Stimulated activated CD4-positive, alpha-beta T cell treated with anti-CD3 and anti-CD28 coated beads, TNF-alpha, amount 100 ng/mL, for 4 hours (primary cell): ENCODE results near the gene SLC4A8.

ENCODE experiments used
- DNase-seq, 3 experiments: peaks; one replicate each; pipeline ENCODE4 v3.0.0-alpha.2; 2020; ENCODE audit warnings: low read depth in 3 of 3

The SLC4A8 gene

GRCh38 chr12:51525518-51525917 is 100.9 kb downstream of the SLC4A8 start:
- no peak for DNase-seq

- DNase-seq = no peak
Measured at GRCh38 chr12:51527966-51528365, 103.3 kb downstream of the SLC4A8 start.

- DNase-seq = no peak
Measured at GRCh38 chr12:51528852-51529650, 104.4 kb downstream of the SLC4A8 start.

- no peak for DNase-seq
Measured at GRCh38 chr12:51529651-51529970, 105.0 kb downstream of the SLC4A8 start.

GRCh38 chr12:51530208-51530607 is 105.6 kb downstream of the SLC4A8 start:
- DNase-seq = no peak

- no peak for DNase-seq
Measured at GRCh38 chr12:51531284-51531977, 106.8 kb downstream of the SLC4A8 start.

- DNase-seq = peak; percentile 46 to 61 (median 57)
Measured at GRCh38 chr12:51531978-51532497, 107.4 kb downstream of the SLC4A8 start.

- DNase-seq = no peak
Measured at GRCh38 chr12:51533799-51534198, 109.2 kb downstream of the SLC4A8 start.

- no peak for DNase-seq
Measured at GRCh38 chr12:51534216-51535074, 109.8 kb downstream of the SLC4A8 start.

- DNase-seq = no peak
Measured at GRCh38 chr12:51536159-51536558, 111.5 kb downstream of the SLC4A8 start.

- DNase-seq = no peak
Measured at GRCh38 chr12:51538149-51538548, 113.5 kb downstream of the SLC4A8 start.

- DNase-seq = no peak
Measured at GRCh38 chr12:51538599-51538998, 114.0 kb downstream of the SLC4A8 start.

GRCh38 chr12:51540996-51541395 is 116.4 kb downstream of the SLC4A8 start:
- DNase-seq = no peak

GRCh38 chr12:51546097-51546496 is 121.5 kb downstream of the SLC4A8 start:
- no peak for DNase-seq

GRCh38 chr12:51547606-51548005 is 123.0 kb downstream of the SLC4A8 start:
- DNase-seq = no peak

- no peak for DNase-seq
Measured at GRCh38 chr12:51548241-51548640, 123.6 kb downstream of the SLC4A8 start.

GRCh38 chr12:51549637-51550036 is 125.0 kb downstream of the SLC4A8 start:
- DNase-seq = no peak
